HG02798 (cell line): Measurements from ENCODE around the gene ASTN1.

Source experiments
- ATAC-seq: cut with Tn5 transposase; IDR thresholded peaks from one replicate; pipeline ENCODE4 v1.9.1; 2021; ENCODE audit warnings: mild to moderate bottlenecking; ENCODE audit not compliant: unreplicated experiment, poor library complexity

ASTN1 gene

DNA sequence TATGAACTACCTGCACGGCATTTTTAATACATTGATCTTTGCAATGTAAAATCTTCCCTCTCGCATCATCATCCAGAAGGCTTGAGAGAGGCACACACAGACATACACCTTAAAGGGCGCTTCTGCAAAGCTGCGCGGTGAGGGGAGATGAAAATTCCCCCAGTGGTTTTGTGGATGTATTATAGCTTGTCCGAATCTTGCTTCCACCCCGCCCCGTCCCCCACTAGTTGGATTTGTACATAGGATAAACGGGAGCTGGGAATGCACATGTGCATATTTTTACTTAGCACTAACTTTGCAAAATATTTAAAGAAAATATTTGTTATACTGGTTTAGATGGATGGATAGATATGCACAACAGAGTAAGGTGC lies 542 bp upstream of the ASTN1 start:
- ATAC-seq, result no peak

DNA sequence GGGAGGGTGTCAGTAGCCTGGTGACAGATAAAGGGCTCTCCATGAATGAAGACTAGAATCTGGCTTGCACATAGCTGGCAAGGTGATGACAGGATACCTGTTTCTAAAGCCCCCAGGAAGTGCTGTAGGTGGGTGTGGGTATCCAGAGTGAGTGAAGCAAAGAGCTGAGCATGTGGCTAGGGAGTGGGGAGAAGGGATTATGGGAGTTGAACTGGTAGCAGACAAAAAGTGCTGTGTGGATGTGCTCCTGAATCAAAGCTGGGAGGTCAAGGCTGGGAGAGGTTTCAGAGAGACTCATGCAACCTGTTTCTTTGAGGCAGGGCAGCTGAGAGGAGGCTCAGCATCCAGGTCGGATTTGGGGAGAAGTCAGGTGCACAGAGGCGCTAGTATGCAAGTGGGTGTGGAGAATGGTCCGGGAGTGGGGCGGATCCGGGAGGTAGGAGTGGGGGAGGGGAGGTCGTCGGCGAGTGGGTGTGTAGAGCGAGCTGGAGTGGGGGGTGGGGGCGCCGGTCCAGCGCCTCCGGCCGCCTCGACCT lies 600 bp downstream of the ASTN1 start:
- ATAC-seq, result no peak

DNA sequence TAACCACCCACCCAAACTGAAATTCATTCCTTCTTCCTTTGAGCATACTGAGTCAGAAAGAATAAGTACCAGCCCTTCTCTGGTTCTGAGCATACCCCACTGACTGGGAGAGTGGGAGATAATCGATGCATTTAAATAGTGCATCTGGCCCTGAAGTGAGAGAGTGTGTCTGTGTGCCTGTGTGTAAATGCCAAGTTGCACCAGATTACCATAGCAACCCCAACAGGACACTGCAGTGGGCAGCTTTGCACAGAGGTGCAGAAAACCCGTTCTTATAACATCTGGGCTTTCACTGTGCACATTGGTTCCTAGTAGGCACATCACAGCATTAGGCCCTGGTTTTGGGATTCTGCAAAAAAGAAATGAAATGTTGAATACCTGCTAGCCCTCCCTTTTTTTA lies 2.3 kb downstream of the ASTN1 start:
- no peak for ATAC-seq

DNA sequence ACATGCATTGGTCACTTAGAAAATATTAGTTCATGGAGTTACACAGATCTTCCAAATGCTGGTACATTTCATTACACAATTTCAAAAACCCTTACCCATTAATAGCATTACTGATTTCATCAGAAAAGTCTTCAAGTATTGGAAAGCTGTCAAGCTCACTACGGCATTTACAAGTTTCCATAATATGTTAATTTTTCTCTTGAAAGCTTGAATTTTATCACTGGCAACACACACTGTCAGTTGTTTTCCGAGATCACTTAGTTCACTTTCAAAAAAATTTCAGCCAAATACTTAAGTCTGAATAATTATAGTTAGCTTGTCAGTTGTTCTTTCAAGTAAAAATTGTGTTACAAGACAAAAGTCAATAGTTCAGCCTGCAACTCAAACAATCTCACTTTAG lies 18.0 kb downstream of the ASTN1 start:
- ATAC-seq, result no peak

DNA sequence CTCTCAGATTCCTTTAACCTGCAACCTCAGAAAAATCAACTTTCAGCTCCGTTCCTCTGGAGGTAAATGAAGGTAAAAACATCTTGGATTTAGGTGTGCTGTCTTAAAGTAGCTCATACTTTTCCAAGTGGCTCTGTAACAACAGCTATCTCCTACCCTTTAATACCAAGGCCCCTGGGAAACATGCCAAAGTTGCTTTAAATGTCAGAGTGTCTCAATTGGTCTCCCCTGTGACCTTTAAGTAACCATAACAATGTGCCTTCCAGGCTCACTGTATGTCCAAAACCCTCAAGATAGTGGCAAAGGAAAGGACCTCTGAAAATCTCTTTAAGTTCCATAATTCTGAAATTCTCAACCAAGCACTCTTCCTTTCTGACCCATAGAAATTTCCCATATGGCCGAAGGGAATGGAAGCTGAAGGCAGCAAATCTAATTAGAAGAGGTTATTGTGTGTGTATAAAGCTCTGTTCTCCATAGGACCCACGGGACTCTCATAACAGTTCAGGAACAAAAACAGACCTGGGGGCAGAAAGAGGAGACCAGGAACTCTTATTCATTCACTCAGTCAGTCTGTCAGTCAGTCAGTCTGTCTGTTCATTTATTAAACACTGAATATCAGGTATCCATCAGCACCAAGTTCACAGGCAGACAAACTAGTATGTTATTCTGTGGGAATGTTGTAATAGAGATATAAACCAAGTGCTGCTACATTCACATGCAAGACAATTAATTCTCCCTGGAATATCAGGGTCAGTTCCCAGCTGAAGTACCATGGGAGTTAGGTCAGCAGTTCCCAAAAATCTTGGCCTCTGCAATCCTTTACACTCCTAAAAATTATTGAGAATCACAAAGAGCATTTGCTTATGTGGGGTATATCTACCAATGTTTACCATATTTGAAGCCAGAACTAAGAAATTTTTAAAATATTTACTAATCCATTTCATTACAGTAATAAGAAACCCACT lies 19.1 kb downstream of the ASTN1 start:
- ATAC-seq, result no peak

DNA sequence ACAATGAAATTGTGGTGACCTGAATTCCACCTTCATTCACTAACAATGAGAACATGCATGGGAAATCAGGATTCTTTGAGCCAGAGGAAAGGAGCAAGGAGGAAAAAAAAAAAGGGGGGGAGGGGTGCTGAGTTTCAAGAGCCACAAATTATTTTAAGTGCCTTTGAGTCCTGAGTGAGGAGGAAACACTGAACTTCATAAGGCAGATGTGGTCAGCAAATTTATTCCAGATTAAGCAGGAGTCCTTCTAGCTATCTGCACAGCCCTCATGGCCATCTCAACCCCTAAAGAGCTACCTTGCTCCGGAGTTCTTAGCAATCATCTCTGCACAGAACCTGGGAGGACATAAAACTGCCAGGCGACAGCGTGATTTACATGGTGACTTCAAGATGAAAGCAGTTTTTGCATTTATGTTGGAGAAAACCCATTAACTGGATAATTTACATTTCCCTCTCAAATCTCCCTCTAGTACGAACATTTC lies 21.7 kb downstream of the ASTN1 start:
- no peak for ATAC-seq

DNA sequence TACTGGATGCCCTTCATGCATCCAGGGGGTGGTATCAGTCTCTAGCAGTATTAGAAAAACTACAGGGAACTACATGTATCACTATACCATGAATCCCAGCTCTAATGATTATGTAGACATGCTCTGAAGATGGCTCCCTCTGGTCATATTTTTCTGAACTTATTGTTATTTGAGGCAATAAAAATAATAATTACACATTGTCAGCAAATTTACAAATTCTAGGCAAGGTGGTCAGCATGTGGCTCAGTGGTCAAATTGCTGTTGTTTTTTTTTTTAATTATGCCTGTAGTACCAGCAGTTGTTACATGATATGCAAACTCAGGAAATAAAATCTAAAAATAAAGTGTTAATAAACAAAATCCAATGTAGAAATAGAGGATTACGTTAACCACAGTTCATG lies 22.5 kb downstream of the ASTN1 start:
- no peak for ATAC-seq

DNA sequence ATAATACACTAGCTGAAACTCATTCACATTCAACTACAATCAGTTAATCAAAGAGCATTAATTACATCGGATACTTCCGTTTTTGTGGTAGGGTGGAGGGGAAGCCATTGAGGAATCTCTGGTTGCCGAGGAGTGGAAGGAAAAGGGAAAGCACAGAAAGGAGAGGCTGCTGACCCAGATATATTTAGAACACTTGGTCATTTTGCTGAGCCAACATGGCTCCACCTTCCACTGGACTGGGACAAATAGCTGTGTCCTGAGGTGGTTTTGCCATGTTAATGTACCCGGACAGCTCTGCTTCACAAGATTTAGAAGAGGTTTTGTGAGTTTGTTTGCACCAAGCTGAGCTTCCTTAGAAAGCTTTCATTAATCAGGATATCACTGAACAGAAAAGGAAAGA lies 26.2 kb downstream of the ASTN1 start:
- no peak for ATAC-seq

DNA sequence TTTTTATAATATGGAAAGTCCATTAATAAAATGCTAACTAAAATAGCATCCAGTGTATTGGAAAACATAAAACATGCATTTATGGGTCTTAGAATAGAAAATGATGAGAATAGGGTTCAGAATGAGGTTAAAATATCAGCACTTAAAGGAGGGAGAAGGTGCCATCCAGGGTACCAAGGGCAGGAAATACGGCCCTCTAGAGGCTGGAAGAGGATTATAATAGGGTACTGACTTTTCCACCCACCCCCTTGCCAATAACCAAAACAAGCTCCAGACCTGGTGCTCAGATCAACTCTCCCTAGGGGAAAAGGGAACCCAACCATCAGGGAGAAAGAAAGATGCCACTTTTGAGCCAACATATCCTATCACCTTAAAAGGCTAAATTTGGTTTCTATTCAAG lies 26.7 kb downstream of the ASTN1 start:
- ATAC-seq, result no peak

DNA sequence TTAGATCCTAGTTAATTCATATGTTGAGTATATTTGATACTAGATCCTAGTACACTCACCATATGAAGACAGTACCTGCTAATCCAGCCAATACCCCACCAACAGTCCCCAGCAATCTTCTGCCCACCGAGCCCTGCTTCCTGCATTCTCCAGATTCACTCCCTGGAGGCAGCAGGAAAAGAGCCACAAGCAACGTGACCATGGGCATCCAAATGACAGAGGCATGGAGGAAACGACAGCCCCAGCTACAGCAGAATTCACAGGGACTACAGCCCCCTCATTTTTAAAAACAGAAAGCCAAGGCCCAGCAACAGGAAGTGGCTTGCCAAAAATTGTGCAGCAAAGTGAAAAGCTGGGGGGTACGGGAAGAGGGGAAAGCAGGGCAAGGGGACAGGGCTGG lies 29.3 kb downstream of the ASTN1 start:
- no peak for ATAC-seq

DNA sequence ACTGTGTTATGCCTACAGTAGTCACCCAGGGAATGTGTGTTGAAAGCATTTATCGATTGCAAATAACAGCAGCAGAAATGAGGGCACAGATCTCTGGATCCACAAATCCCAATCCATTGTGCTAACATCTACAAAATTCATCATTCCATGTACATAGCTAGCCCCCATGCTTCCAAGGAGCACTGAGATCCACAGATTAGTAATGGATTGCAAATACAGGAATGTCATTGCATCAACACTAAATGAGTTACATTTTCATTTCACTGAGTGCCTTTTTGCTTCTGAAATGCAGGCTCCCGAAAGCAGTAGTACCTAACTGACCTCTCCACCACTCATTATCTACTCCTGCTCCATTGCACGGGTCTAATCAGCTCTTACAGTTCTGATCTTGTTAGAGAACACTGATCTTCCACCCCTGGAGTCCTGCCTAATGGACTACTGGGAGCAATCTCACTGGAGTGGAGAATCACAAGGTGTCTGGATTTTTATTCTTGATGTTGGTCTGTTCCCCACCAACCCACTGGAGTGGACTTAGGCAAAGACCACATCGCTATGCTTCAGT lies 30.5 kb downstream of the ASTN1 start:
- no peak for ATAC-seq

DNA sequence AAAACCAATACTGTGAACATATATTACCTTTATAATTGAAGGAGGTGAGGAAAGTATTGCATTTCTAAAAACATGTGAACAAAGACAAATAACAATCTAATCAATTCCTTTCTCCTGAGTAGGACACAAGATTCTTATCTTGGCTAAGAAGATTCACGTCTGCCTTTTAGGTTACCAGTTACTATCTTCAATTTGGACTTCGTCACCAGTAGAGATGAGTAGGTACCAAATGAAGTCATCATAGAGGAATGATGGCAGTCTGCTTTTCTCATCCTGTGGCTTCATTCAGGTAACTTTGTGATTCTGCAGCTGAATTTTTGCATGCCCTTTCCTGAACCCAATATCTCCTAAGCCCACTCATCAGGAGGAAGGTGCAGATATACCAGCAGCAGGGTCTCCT lies 32.4 kb downstream of the ASTN1 start:
- no peak for ATAC-seq

DNA sequence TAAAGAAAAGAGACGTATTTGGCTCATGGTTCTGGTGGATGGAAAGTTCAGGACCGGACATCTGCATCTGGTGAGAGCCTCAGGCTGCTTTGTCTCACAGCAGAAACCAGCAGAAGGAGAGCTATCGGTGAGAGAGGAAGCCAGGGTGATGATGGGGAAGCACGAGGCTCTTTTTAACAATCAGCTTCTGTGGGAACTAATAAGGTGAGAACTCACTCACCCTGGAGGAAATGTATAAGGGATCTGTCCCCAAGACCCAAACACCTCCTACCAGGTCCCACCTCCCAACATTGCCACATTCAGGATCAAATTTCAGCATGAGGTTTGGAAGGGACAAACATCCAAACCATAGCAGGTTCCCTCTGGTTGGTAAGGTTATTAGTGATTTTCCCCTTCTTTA lies 32.8 kb downstream of the ASTN1 start:
- ATAC-seq, result no peak

DNA sequence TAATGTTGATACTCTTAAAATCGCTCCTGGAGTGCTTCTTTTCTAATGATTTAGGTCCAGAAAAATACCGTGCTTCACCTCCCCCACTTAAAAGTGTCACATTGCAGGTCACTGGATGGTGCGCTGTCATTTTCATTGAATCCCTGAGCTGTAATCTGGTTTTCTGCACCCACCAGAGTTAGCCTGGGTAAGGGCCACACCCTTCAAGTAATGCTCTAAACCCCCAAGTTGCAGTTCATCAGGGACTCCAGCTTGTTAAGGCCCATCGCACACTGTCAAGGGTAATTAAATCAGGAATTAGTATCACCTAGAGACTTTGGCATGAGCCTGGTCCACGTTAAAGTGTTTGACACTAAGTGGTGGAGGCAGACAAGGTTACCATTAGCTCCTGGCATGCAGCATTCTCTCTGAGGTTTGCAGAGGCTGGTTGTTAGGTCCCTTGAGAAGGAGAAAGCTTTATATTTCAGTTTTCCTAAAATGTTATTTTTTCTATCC lies 34.0 kb downstream of the ASTN1 start:
- no peak for ATAC-seq

DNA sequence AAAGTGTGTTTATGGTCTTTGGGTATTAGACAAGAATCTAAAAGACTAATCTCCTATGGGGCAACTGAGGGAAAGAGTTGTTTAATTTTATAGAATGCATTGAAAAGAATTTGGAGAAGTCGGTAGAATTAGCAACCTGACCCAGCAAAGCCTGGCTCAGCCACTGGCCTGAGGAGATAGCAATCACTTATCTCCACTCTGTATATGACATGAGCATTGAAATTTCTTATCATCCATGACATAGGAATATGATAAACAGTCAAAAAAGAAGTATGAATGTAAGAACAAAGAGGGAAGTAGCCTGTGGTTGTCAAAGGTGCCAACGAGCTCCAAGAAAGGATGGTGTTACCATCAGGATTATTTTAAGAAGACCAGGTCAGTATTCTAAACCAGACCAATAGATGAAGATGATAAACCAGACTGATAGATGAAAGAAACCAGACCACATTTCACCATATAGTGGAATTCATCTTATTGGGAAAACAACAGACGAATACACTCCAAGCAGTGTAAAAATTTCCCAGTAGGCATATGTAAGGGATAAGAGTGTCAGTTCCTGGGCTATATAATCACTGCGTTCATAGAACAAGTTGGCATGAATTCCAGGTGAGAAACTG lies 35.7 kb downstream of the ASTN1 start:
- ATAC-seq, result no peak

DNA sequence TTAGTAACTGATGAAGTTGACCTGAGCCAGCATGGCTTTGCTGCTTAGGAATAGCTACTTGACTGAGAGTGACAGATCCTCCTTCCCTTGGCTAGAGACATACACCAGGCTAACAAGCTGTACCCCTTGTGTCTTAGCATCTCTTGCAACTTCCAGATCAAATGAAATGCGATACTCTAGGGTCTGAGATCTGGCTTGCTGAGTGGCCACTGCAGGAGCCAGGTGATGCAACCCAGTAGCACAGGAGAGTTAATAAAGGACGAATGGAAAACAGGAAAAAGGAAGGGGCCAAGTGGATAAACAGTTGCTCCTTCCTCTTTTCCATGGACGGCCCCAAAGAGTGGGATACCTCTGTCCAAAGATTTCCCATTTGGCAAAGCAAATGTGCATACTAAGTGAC lies 38.2 kb downstream of the ASTN1 start:
- ATAC-seq, result no peak

DNA sequence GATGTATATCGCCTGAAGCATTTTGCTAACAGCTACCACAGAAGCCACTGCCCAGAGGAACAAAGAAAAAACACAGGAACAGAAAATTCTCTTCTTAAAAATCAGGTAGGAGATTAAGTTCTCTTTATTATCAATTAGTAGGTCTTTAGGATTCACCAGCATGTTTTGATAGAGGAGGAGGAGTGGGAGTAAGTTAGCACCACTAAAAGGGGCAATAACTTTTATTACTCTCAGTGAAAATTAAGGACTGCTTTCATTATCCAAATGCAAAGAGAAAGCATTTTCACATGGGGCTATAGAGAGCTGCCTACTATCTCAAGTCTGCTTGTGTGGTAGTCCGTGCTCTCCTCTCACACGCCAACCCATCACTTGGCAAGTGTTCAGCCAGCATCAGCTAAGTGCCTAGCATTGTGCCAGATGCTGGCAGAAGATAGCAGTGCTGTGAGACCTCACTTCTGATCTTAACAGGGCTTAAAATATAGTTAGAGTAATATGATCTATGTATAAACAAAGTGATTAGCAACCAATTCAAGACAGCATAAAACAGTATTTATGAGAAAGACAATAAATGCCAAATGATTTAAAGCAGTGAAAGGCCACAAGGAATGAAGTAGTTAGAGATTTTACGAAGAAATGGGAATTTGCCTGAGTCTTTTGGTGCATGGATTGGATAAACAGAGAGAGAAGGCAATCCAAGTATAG lies 39.8 kb downstream of the ASTN1 start:
- ATAC-seq, result no peak

DNA sequence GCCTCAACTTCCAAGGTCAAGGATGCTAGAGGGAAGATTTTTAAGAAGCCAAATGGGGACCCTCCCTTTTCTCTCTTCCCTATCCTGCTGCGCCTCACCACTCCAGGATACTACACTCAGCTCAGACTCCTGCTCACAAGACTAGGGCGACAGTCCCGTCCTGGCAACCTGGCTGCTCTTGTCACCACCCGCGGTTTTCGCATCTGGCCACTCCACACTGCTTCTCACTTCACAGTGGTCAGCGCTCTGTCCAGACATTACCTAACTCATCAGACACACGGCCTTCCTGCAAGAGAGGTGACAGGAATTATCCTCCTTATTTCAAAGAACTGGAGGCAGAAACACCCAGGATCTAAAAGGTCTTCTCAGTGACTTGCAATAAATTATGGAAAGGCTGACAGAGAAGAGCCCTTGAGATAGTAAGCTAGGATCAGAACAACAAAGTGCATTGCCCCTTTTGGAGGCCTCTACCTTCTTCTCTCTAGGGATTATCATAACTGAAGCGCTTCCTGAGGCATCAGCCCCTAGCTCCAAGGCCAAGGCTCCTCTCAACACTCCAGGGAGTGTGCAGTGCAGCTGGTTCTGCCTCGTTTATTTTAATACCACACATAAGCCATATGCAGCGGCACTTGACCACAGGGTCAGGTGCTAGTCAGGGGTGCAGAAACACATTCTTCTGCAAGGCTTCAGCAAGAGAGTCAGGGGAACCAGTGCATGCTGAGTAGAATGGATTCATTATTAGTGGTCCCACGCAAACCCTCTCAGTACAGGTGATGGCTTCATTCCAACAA lies 41.9 kb downstream of the ASTN1 start:
- ATAC-seq, result no peak

DNA sequence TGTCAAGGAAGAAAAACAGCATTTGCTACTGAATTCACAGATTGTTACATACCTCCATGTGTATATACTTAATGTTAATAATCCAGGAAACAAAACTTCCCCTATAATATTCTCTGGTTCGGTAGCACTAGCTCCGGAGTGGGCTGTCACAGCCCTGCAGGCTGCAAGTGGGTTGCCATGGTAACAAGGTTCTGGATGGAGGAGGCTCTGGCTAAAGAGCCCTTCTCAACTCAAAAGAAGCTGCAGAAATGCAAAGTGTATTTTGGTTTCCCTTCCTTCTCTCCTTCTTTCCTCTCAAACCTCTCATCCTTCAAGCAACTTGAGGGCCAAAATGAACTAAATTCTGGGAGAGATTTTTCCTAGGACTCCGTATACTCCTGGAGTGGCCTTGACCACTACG lies 45.2 kb downstream of the ASTN1 start:
- ATAC-seq, result no peak

DNA sequence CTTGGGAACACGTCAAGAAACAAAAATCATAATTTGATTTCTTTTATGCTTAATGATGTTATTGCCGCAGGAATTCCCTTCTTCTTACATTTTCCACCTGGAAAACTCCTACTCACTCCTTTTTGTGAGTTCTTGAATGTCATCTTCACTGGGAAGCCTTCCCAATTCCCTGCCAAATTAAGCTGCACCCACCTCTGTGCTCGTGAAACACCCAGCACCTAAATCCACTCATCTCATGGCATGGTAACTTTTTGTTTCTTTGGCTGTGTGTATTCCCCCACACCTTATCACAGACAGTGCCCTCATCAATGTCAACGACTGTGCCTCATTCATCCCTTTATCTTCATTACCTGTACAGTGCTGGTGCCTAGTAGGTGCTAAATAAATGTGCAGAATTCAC lies 45.6 kb downstream of the ASTN1 start:
- ATAC-seq, result no peak
